MM.1S (cell line): Measurements from ENCODE around the gene ZSCAN30.

Experiments
- DNase-seq: peaks from one replicate; pipeline ENCODE4 v3.0.0-alpha.2; 2015
- H2AFZ ChIP-seq: fragments of 300-600 bp; sonication (generic); 2 replicates; pipeline ENCODE4 v1.6.0; 2016; ENCODE audit warnings: antibody characterized with exemption, low read length
- H3F3A ChIP-seq: fragments of 300-600 bp; sonication (generic); 2 replicates; pipeline ENCODE4 v1.6.1; 2016; ENCODE audit warnings: mild to moderate bottlenecking, antibody characterized with exemption, low read length, moderate library complexity, mixed read lengths; ENCODE audit not compliant: insufficient read depth
- H3K27ac ChIP-seq: fragments of 300-600 bp; sonication (generic); 2 replicates; pipeline ENCODE4 v1.5.1; 2016; ENCODE audit warnings: mild to moderate bottlenecking, low read length
- H3K27me3 ChIP-seq: fragments of 300-600 bp; sonication (generic); replicated peaks from 2 replicates; pipeline ENCODE4 v1.6.0; 2016; ENCODE audit warnings: low read length; ENCODE audit not compliant: insufficient read depth
- H3K36me3 ChIP-seq: fragments of 300-600 bp; sonication (generic); replicated peaks from 2 replicates; pipeline ENCODE4 v1.6.1; 2016; ENCODE audit warnings: mild to moderate bottlenecking, low read length, mixed read lengths; ENCODE audit not compliant: insufficient read depth
- H3K4me1 ChIP-seq: fragments of 300-600 bp; sonication (generic); 2 replicates; pipeline ENCODE4 v1.6.1; 2016; ENCODE audit warnings: low read length, mixed read lengths
- H3K4me2 ChIP-seq: fragments of 300-600 bp; sonication (generic); 2 replicates; pipeline ENCODE4 v1.6.0; 2016; ENCODE audit warnings: low read depth, low read length
- H3K4me3 ChIP-seq: fragments of 300-600 bp; sonication (generic); 2 replicates; pipeline ENCODE4 v1.5.1; 2016; ENCODE audit warnings: low read length, mixed read lengths
- H3K79me2 ChIP-seq: fragments of 300-600 bp; sonication (generic); 2 replicates; pipeline ENCODE4 v1.6.1; 2016; ENCODE audit warnings: mixed run types, low read length, mixed read lengths
- H3K9ac ChIP-seq: fragments of 300-600 bp; sonication (generic); 2 replicates; pipeline ENCODE4 v1.6.1; 2016; ENCODE audit warnings: low read length, mixed read lengths
- H3K9me2 ChIP-seq: fragments of 300-600 bp; sonication (generic); replicated peaks from 2 replicates; pipeline ENCODE4 v1.6.1; 2016; ENCODE audit warnings: mild to moderate bottlenecking, low read length, mixed read lengths; ENCODE audit not compliant: insufficient read depth
- H3K9me3 ChIP-seq: fragments of 300-600 bp; sonication (generic); replicated peaks from 2 replicates; pipeline ENCODE4 v1.6.1; 2016; ENCODE audit warnings: mild to moderate bottlenecking, low read length, mixed read lengths; ENCODE audit not compliant: insufficient read depth
- H4K20me1 ChIP-seq: fragments of 300-600 bp; sonication (generic); 2 replicates; pipeline ENCODE4 v1.6.1; 2016; ENCODE audit warnings: mild to moderate bottlenecking, low read length, moderate library complexity, mixed read lengths; ENCODE audit not compliant: insufficient read depth
- CTCF ChIP-seq: fragments of 300-600 bp; sonication (generic); IDR thresholded peaks from 2 replicates; pipeline ENCODE4 v1.5.1; 2016; ENCODE audit warnings: antibody characterized with exemption, low read length, mixed read lengths
- EZH2 ChIP-seq: fragments of 300-600 bp; sonication (generic); optimal IDR thresholded peaks from 2 replicates; pipeline ENCODE3; 2017; ENCODE audit warnings: low read depth, mild to moderate bottlenecking, antibody characterized with exemption, low read length, mixed read lengths
- EZH2phosphoT487 ChIP-seq: fragments of 300-600 bp; sonication (generic); IDR thresholded peaks from 2 replicates; pipeline ENCODE4 v1.6.1; 2018; ENCODE audit warnings: antibody characterized with exemption, low read length

ZSCAN30 gene

GRCh38 chr18:35246831-35247230, 43.2 kb downstream of the ZSCAN30 start:
- H2AFZ ChIP-seq = no peak overlapping the region
- H3K4me2 ChIP-seq = no peak overlapping the region
- no peaks in the 10 kb centered on the region for H3K9me2 ChIP-seq
- no peak for TF ChIP-seq CTCF
- no peak for TF ChIP-seq EZH2phosphoT487
- TF ChIP-seq EZH2 = no peak
- peaks cover 4% of the 10 kb centered on the region; the same call in 1 of the 2 replicates for H3K4me1 ChIP-seq
- H3K27ac ChIP-seq = no peak overlapping the region
- no peaks in the 10 kb centered on the region for H4K20me1 ChIP-seq
- peaks cover 7% of the 10 kb centered on the region; the same call in 1 of the 2 replicates for H3K79me2 ChIP-seq
- no peak for DNase-seq
- no peaks in the 10 kb centered on the region for H3K27me3 ChIP-seq
- H3F3A ChIP-seq = no peaks in the 10 kb centered on the region
- no peak overlapping the region for H3K4me3 ChIP-seq
- H3K9me3 ChIP-seq = no peaks in the 10 kb centered on the region
- H3K36me3 ChIP-seq = 0 out of 2 replicates have a peak, but pooled peaks cover 8% of the 10 kb centered on the region
- no peak overlapping the region for H3K9ac ChIP-seq

DNA sequence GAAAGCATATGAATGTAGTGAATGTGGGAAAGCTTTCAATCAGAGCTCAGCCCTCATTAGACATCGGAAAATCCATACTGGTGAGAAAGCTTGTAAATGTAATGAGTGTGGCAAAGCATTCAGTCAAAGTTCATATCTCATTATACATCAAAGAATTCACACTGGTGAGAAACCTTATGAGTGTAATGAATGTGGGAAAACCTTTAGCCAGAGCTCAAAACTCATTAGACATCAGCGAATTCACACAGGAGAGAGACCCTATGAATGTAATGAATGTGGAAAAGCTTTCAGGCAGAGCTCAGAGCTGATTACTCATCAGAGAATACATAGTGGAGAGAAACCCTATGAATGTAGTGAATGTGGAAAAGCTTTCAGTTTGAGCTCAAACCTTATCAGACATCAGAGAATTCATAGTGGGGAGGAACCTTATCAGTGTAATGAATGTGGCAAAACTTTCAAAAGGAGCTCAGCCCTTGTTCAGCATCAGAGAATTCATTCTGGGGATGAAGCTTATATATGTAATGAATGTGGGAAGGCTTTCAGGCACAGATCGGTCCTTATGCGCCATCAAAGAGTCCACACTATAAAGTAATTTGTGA, 44.2 kb downstream of the ZSCAN30 start:
- Histone ChIP-seq H3K27ac (no peak overlapping the region), H3K9me3 (no peaks in the 10 kb centered on the region), H3K4me3 (no peak overlapping the region), H3K4me2 (no peak overlapping the region), H3F3A (no peaks in the 10 kb centered on the region), H3K79me2 (peaks cover 7% of the 10 kb centered on the region; the same call in 1 of the 2 replicates), H3K27me3 (no peaks in the 10 kb centered on the region), H4K20me1 (no peaks in the 10 kb centered on the region), H3K36me3 (0 out of 2 replicates have a peak, but pooled peaks cover 8% of the 10 kb centered on the region), H3K9ac (no peak overlapping the region), H2AFZ (no peak overlapping the region), H3K9me2 (no peaks in the 10 kb centered on the region), H3K4me1 (peaks cover 4% of the 10 kb centered on the region; the same call in 1 of the 2 replicates)
- no peak for DNase-seq
- TF ChIP-seq EZH2 (no peak), EZH2phosphoT487 (no peak)

DNA sequence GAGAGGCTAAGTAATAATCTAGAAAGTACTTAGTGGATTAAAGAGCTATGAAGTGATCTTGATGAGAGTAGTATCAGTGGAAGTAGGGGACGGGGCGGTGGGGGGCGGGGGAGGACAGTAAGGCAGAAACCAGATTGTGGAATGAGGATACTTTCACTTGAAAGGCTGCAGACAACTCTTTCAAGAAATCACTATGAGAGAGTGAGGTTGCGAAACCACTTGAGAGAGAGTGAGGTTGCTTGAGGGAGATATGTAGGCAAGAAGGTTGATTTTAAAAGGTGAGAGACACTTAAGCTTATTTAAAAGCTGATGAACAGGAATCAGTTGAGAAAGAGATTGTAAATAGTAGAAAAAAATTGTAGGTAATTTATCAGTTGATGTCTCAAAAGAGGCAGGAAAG, 45.4 kb downstream of the ZSCAN30 start:
- Histone ChIP-seq H3K27me3 (no peaks in the 10 kb centered on the region), H3K4me2 (no peak overlapping the region), H3K9me2 (no peaks in the 10 kb centered on the region), H2AFZ (no peak overlapping the region), H3K36me3 (0 out of 2 replicates have a peak, but pooled peaks cover 8% of the 10 kb centered on the region), H4K20me1 (no peaks in the 10 kb centered on the region), H3K4me3 (no peak overlapping the region), H3K79me2 (peaks cover 7% of the 10 kb centered on the region; the same call in 1 of the 2 replicates), H3K9me3 (no peaks in the 10 kb centered on the region), H3K9ac (no peak overlapping the region), H3F3A (no peaks in the 10 kb centered on the region), H3K4me1 (peaks cover 8% of the 10 kb centered on the region; the same call in 1 of the 2 replicates), H3K27ac (no peak overlapping the region)
- DNase-seq = no peak
- TF ChIP-seq EZH2 = no peak
- TF ChIP-seq EZH2phosphoT487 = no peak
- TF ChIP-seq CTCF = no peak

- no peak overlapping the region for H3K9ac ChIP-seq
- no peak overlapping the region for H3K27ac ChIP-seq
- no peak overlapping the region for H2AFZ ChIP-seq
- no peak for DNase-seq
- TF ChIP-seq CTCF = no peak
- no peak for TF ChIP-seq EZH2
- TF ChIP-seq EZH2phosphoT487 = no peak
- H3F3A ChIP-seq = no peaks in the 10 kb centered on the region
- no peaks in the 10 kb centered on the region for H3K9me2 ChIP-seq
- no peak overlapping the region for H3K4me2 ChIP-seq
- H3K4me3 ChIP-seq = no peak overlapping the region
- 0 out of 2 replicates have a peak, but pooled peaks cover 3% of the 10 kb centered on the region for H3K4me1 ChIP-seq
- no peaks in the 10 kb centered on the region for H3K9me3 ChIP-seq
- H3K27me3 ChIP-seq = no peaks in the 10 kb centered on the region
- H3K79me2 ChIP-seq = peaks cover 7% of the 10 kb centered on the region; the same call in 1 of the 2 replicates
- no peaks in the 10 kb centered on the region for H4K20me1 ChIP-seq
- H3K36me3 ChIP-seq = 0 out of 2 replicates have a peak, but pooled peaks cover 3% of the 10 kb centered on the region
Measured at GRCh38 chr18:35242426-35242825, 47.6 kb downstream of the ZSCAN30 start.
